ENCODE data around the gene DUOX1.

The DUOX1 gene

GRCh38 chr15:45140557-45141250 lies 10.9 kb downstream of the DUOX1 start:
- in situ Hi-C loops (cut with MboI; ENCODE audit: low sequenced_read_pairs, unreplicated experiment): no loop called here
- no peak for DNase-seq (ENCODE audit: low spot score)
- TF ChIP-seq CTCF (IDR thresholded peaks at IDR 0.05; ENCODE audit: borderline replicate concordance, control extremely low read depth, extremely low read depth, insufficient read depth, missing control alignments): no peak

DNA sequence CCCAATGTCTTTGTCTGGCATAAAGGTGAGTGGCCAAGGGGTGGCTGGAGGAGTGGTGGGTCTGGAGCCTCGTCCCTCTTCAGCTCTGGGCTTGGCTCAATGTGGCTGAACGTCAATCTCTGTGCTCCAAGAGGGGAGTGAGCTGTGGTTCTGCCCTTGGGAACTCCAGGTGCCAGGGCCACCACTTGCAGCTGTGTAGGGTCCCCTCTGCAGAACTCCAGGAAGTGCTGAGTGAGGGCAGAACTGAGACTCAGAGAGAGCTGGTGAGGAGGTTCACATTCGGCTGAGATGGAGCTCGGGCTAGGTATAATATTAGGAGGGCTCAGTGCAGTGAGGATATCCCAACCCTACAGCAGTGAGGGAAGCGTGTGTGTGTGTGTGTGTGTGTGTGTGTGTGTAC lies 11.6 kb downstream of the DUOX1 start:
- TF ChIP-seq CTCF (IDR thresholded peaks at IDR 0.05; ENCODE audit: borderline replicate concordance, control extremely low read depth, extremely low read depth, insufficient read depth, missing control alignments): no peak
- in situ Hi-C loops (cut with MboI; ENCODE audit: low sequenced_read_pairs, unreplicated experiment): no loop called here
- DNase-seq (ENCODE audit: low spot score): no peak

DNA sequence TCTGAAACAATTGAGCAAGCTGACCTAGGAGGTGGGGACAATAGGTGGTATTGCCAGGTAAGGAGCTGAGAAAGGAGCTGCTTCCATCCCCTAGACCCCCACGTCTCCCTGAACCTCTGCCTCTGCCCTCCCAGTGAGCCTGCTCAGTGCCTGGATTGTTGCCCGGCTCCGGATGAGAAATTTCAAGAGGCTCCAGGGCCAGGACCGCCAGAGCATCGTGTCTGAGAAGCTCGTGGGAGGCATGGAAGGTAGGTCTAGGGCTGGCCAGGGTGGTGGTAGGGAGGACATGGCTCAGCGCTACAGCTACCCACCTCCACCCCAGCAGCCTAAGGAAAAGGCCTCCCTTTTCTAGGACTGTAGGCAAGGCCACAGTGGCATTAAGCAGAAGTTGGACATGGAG lies 13.3 kb downstream of the DUOX1 start:
- no peak for DNase-seq (ENCODE audit: low spot score)
- no peak for TF ChIP-seq CTCF (IDR thresholded peaks at IDR 0.05; ENCODE audit: borderline replicate concordance, control extremely low read depth, extremely low read depth, insufficient read depth, missing control alignments)
- in situ Hi-C loops (cut with MboI; ENCODE audit: low sequenced_read_pairs, unreplicated experiment): no loop called here

GRCh38 chr15:45143946-45144345 lies 14.2 kb downstream of the DUOX1 start:
- in situ Hi-C loops (cut with MboI; ENCODE audit: low sequenced_read_pairs, unreplicated experiment): no loop called here
- DNase-seq (ENCODE audit: low spot score): no peak
- no peak for TF ChIP-seq CTCF (IDR thresholded peaks at IDR 0.05; ENCODE audit: borderline replicate concordance, control extremely low read depth, extremely low read depth, insufficient read depth, missing control alignments)

DNA sequence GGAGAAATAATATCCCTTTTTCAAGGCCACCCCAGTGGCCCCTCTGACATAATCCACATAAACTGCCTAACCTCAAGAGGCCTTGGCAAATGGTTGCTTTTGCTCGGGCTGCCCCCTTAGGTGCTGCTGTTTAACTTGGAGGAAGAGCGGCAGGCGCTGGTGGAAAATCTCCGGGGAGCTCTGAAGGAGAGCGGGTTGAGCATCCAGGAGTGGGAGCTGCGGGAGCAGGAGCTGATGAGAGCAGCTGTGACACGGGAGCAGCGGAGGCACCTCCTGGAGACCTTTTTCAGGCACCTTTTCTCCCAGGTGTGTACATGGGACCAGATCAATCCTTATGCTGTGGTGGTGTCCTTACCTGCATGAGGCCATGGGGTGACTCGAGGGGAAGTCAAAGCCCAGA lies 15.0 kb downstream of the DUOX1 start:
- TF ChIP-seq CTCF (IDR thresholded peaks at IDR 0.05; ENCODE audit: borderline replicate concordance, control extremely low read depth, extremely low read depth, insufficient read depth, missing control alignments): no peak
- in situ Hi-C loops (cut with MboI; ENCODE audit: low sequenced_read_pairs, unreplicated experiment): no loop called here
- DNase-seq (ENCODE audit: low spot score): no peak

- in situ Hi-C loops (cut with MboI; ENCODE audit: low sequenced_read_pairs, unreplicated experiment): no loop called here
- no peak for DNase-seq (ENCODE audit: low spot score)
- no peak for TF ChIP-seq CTCF (IDR thresholded peaks at IDR 0.05; ENCODE audit: borderline replicate concordance, control extremely low read depth, extremely low read depth, insufficient read depth, missing control alignments)
These were observed 16.6 kb downstream of the DUOX1 start for GRCh38 chr15:45146405-45146804.

Data from GM13976 (cell line).